SK-N-SH (cell line): Measurements from ENCODE around the gene TMX2.
"Not testable (repeated sequence)": the region's sequence is repeated elsewhere in the genome, so short reads cannot be mapped to it uniquely, and the experiment has no call there.

ENCODE experiments used
- CTCF ChIP-seq: fragments of 200-600 bp; sonication (generic); IDR thresholded peaks from 2 replicates; pipeline ENCODE4 v1.6.1; 2017; ENCODE audit warnings: antibody characterized with exemption, mild to moderate bottlenecking, moderate library complexity
- EP300 ChIP-seq, 2 experiments: IDR thresholded peaks; 2 replicates each; pipeline versions ENCODE4 v1.4.0 to v1.6.1; 2012; ENCODE audit warnings: borderline replicate concordance in 1 of 2, low read depth in 1 of 2, low read length in 1 of 2
- FOXJ3 ChIP-seq: sonication (generic); formaldehyde crosslinking; IDR thresholded peaks from 2 replicates; pipeline ENCODE4 v1.5.1; 2020; ENCODE audit warnings: mild to moderate bottlenecking, missing genetic modification reagents
- JUND ChIP-seq: IDR thresholded peaks from 2 replicates; pipeline ENCODE4 v1.4.0; 2012
- MAX ChIP-seq: IDR thresholded peaks from 2 replicates; pipeline ENCODE4 v1.4.0; 2012; ENCODE audit warnings: low read depth
- MEF2A ChIP-seq: IDR thresholded peaks from 2 replicates; pipeline ENCODE4 v1.4.0; 2012; ENCODE audit warnings: low read depth, borderline replicate concordance
- MXI1 ChIP-seq: IDR thresholded peaks from 2 replicates; pipeline ENCODE4 v1.6.1; 2012; ENCODE audit warnings: mild to moderate bottlenecking, low read depth, low read length, improper control_type of control experiment
- NFIC ChIP-seq: IDR thresholded peaks from 2 replicates; pipeline ENCODE4 v1.4.0; 2012; ENCODE audit warnings: borderline replicate concordance
- POLR2AphosphoS5 ChIP-seq: IDR thresholded peaks from 2 replicates; pipeline ENCODE4 v1.6.1; 2012; ENCODE audit warnings: low read depth, low read length
- RFX5 ChIP-seq: IDR thresholded peaks from 2 replicates; pipeline ENCODE4 v1.6.1; 2012; ENCODE audit warnings: mild to moderate bottlenecking, improper control_type of control experiment, low read length
- RXRA ChIP-seq: IDR thresholded peaks from 2 replicates; pipeline ENCODE4 v1.4.0; 2012; ENCODE audit warnings: low read depth, mild to moderate bottlenecking, borderline replicate concordance
- YY1 ChIP-seq: IDR thresholded peaks from 2 replicates; pipeline ENCODE4 v1.4.0; 2012; ENCODE audit warnings: low read depth, mild to moderate bottlenecking
- ZBTB33 ChIP-seq: IDR thresholded peaks from 2 replicates; pipeline ENCODE4 v1.4.0; 2012; ENCODE audit warnings: low read depth, borderline replicate concordance

GRCh38 chr11:57690474-57690873, 21.9 kb upstream of the TMX2 start:
- not testable (repeated sequence) for TF ChIP-seq MXI1; POLR2AphosphoS5; CTCF; YY1; ZBTB33; MEF2A; NFIC; RFX5; EP300 (IDR thresholded peaks at IDR 0.05; ENCODE audit: borderline replicate concordance in 1 of 2, low read depth in 1 of 2, low read length in 1 of 2); FOXJ3 (CRISPR knock-in tag); JUND; RXRA; MAX
